ENCODE data around the gene MINDY4. TPM values are rescaled to one million over a fixed set of nuclear protein-coding genes. Genes with fewer than 3 reads are reported as not detected.

The MINDY4 gene
- total RNA-seq, 1 donor from 2014 or later, result 20.1 TPM

GRCh38 chr7:30852744-30853288 is 81.6 kb downstream of the MINDY4 start:
- DNase-seq, result no peak
- intact Hi-C loops (cut with DNase I), result no loop called here
- no peak for TF ChIP-seq CTCF (IDR thresholded peaks at IDR 0.05)

GRCh38 chr7:30853576-30853975 is 82.4 kb downstream of the MINDY4 start:
- H3K27me3 ChIP-seq, result no peaks in the 10 kb centered on the region
- DNase-seq, result no peak
- H3K27ac ChIP-seq, result no peak overlapping the region
- no peaks in the 10 kb centered on the region for H3K9me3 ChIP-seq
- ATAC-seq, result no peak
- no peak for TF ChIP-seq CTCF (IDR thresholded peaks at IDR 0.05)
- H3K36me3 ChIP-seq, result peaks cover 9% of the 10 kb centered on the region
- intact Hi-C loops (cut with DNase I), result no loop called here
- peaks cover 9% of the 10 kb centered on the region for H3K4me1 ChIP-seq
- no peak overlapping the region for H3K4me3 ChIP-seq

More at GRCh38 chr7:30852744-30853288, 81.6 kb downstream of the MINDY4 start:
- Histone ChIP-seq H3K4me3 (no peak overlapping the region), H3K27ac (no peak overlapping the region), H3K27me3 (no peaks in the 10 kb centered on the region), H3K4me1 (peaks cover 9% of the 10 kb centered on the region), H3K36me3 (peaks cover 9% of the 10 kb centered on the region), H3K9me3 (no peaks in the 10 kb centered on the region)
- no peak for ATAC-seq

- no peak for TF ChIP-seq CTCF (IDR thresholded peaks at IDR 0.05)
- DNase-seq (no peak), ATAC-seq (no peak)
- Histone ChIP-seq H3K4me1 (no peaks in the 10 kb centered on the region), H3K27ac (no peak overlapping the region), H3K9me3 (no peaks in the 10 kb centered on the region), H3K27me3 (no peaks in the 10 kb centered on the region), H3K36me3 (peaks cover 9% of the 10 kb centered on the region), H3K4me3 (no peak overlapping the region)
- intact Hi-C loops (cut with DNase I), result no loop called here
These were observed 84.7 kb downstream of the MINDY4 start for GRCh38 chr7:30855936-30856335.

- intact Hi-C loops (cut with DNase I), result no loop called here
These were observed 87.4 kb downstream of the MINDY4 start for GRCh38 chr7:30858576-30858975.

GRCh38 chr7:30859202-30859939 is 88.2 kb downstream of the MINDY4 start:
- no peaks in the 10 kb centered on the region for H3K9me3 ChIP-seq
- H3K4me1 ChIP-seq, result no peaks in the 10 kb centered on the region
- no peak overlapping the region for H3K4me3 ChIP-seq
- TF ChIP-seq CTCF (IDR thresholded peaks at IDR 0.05), result no peak
- peaks cover 7% of the 10 kb centered on the region for H3K36me3 ChIP-seq
- ATAC-seq (no peak), DNase-seq (no peak)
- no peak overlapping the region for H3K27ac ChIP-seq
- intact Hi-C loops (cut with DNase I), result no loop called here
- no peaks in the 10 kb centered on the region for H3K27me3 ChIP-seq

More at GRCh38 chr7:30858576-30858975, 87.4 kb downstream of the MINDY4 start:
- Histone ChIP-seq H3K27me3 (no peaks in the 10 kb centered on the region), H3K27ac (no peak overlapping the region), H3K4me3 (no peak overlapping the region), H3K9me3 (no peaks in the 10 kb centered on the region), H3K4me1 (no peaks in the 10 kb centered on the region), H3K36me3 (peaks cover 12% of the 10 kb centered on the region)
- no peak for DNase-seq
- no peak for ATAC-seq
- TF ChIP-seq CTCF (IDR thresholded peaks at IDR 0.05), result no peak

Data from upper lobe of right lung (tissue), 1 donor.